CD14-positive monocyte (primary cell): Measurements from ENCODE around the gene DUSP9. TPM values are rescaled to one million over a fixed set of nuclear protein-coding genes. Genes with fewer than 3 reads are reported as not detected.
"Not testable (repeated sequence)": the region's sequence is repeated elsewhere in the genome, so short reads cannot be mapped to it uniquely, and the experiment has no call there.

Experiments
- DNase-seq, 3 donors: peaks; one replicate each; pipeline ENCODE4 v3.0.0-alpha.2; 2011 to 2022
- H2AFZ ChIP-seq: 2 replicates; pipeline ENCODE4 v1.6.0; 2012; ENCODE audit warnings: mild to moderate bottlenecking, low read depth, low read length, inconsistent platforms; ENCODE audit not compliant: insufficient read depth, poor library complexity, severe bottlenecking
- H3K27ac ChIP-seq, 2 donors: 1 replicate in 1 of 2; 2 replicates in 1 of 2; pipeline ENCODE4 v1.5.1; 2012 to 2013; ENCODE audit warnings: low read length in 2 of 2, control low read depth in 1 of 2, inconsistent platforms in 1 of 2, low read depth in 1 of 2, mild to moderate bottlenecking in 1 of 2
- H3K27me3 ChIP-seq, 2 donors: one replicate each; pipeline versions ENCODE4 v1.6.0 to v1.6.1; 2011 to 2013; ENCODE audit warnings: low read length in 2 of 2; ENCODE audit not compliant: control insufficient read depth in 2 of 2, insufficient read depth in 2 of 2
- H3K36me3 ChIP-seq, 2 donors: replicated peaks in 1 of 2; 1 replicate in 1 of 2; 2 replicates in 1 of 2; pipeline versions ENCODE4 v1.5.1 to v1.6.1; 2012 to 2013; ENCODE audit warnings: low read length in 2 of 2, control low read depth in 1 of 2, inconsistent platforms in 1 of 2, mild to moderate bottlenecking in 1 of 2; ENCODE audit not compliant: insufficient read depth in 2 of 2, control insufficient read depth in 1 of 2
- H3K4me1 ChIP-seq, 2 donors: 1 replicate in 1 of 2; 2 replicates in 1 of 2; pipeline versions ENCODE4 v1.5.1 to v1.6.1; 2012 to 2013; ENCODE audit warnings: low read length in 2 of 2, control low read depth in 1 of 2, inconsistent platforms in 1 of 2, mild to moderate bottlenecking in 1 of 2, moderate library complexity in 1 of 2; ENCODE audit not compliant: insufficient read depth in 2 of 2, control insufficient read depth in 1 of 2
- H3K4me2 ChIP-seq: replicated peaks from 2 replicates; pipeline ENCODE3; 2012; ENCODE audit warnings: low read length, moderate library complexity, mild to moderate bottlenecking; ENCODE audit not compliant: poor library complexity, severe bottlenecking; ENCODE audit errors: extremely low read depth
- H3K4me3 ChIP-seq, 3 experiments: fragments of 200-600 bp in 1 of 3; sonication (generic) in 1 of 3; replicated peaks in 1 of 3; 1 replicate in 2 of 3; 2 replicates in 1 of 3; pipeline ENCODE4 v1.5.1; 2011 to 2013; ENCODE audit warnings: low read length in 3 of 3, mild to moderate bottlenecking in 3 of 3, control low read depth in 2 of 3, low read depth in 2 of 3, inconsistent platforms in 1 of 3, moderate library complexity in 1 of 3
- H3K79me2 ChIP-seq: 2 replicates; pipeline ENCODE4 v1.6.0; 2012; ENCODE audit warnings: mild to moderate bottlenecking, control low read depth, inconsistent platforms, low read length, moderate library complexity; ENCODE audit not compliant: insufficient read depth
- H3K9ac ChIP-seq: 2 replicates; pipeline ENCODE4 v1.6.0; 2017; ENCODE audit warnings: low read length, mild to moderate bottlenecking; ENCODE audit not compliant: insufficient read depth, poor library complexity, severe bottlenecking
- H3K9me3 ChIP-seq, 2 donors: replicated peaks in 1 of 2; 1 replicate in 1 of 2; 2 replicates in 1 of 2; pipeline versions ENCODE4 v1.5.1 to v1.6.1; 2012 to 2013; ENCODE audit warnings: low read length in 2 of 2, control low read depth in 1 of 2; ENCODE audit not compliant: control insufficient read depth in 1 of 2, insufficient read depth in 1 of 2
- H4K20me1 ChIP-seq: 2 replicates; pipeline ENCODE4 v1.6.0; 2012; ENCODE audit warnings: mild to moderate bottlenecking, low read length, control low read depth, moderate library complexity; ENCODE audit not compliant: insufficient read depth
- H3K27ac Mint-ChIP-seq, 7 donors: one replicate each; pipeline ENCODE4 v1.8.0; 2020; ENCODE audit warnings: mild to moderate bottlenecking in 7 of 7, mixed read lengths in 7 of 7, moderate library complexity in 6 of 7, inconsistent platforms in 2 of 7
- H3K27me3 Mint-ChIP-seq, 3 donors: one replicate each; pipeline ENCODE4 v1.8.0; 2021 to 2022; ENCODE audit warnings: low read depth in 3 of 3, mild to moderate bottlenecking in 3 of 3, mixed read lengths in 3 of 3, moderate library complexity in 3 of 3, inconsistent platforms in 1 of 3
- H3K36me3 Mint-ChIP-seq, 2 donors: one replicate each; pipeline ENCODE4 v1.8.0; 2020; ENCODE audit warnings: mixed read lengths in 2 of 2, inconsistent platforms in 1 of 2, mild to moderate bottlenecking in 1 of 2
- H3K4me1 Mint-ChIP-seq: one replicate; pipeline ENCODE4 v1.8.0; 2020; ENCODE audit warnings: mild to moderate bottlenecking, mixed read lengths
- H3K4me3 Mint-ChIP-seq, 2 donors: one replicate each; pipeline ENCODE4 v1.8.0; 2020; ENCODE audit warnings: mild to moderate bottlenecking in 2 of 2, mixed read lengths in 2 of 2, moderate library complexity in 1 of 2
- H3K9me3 Mint-ChIP-seq, 7 donors: one replicate each; pipeline ENCODE4 v1.8.0; 2020 to 2022; ENCODE audit warnings: mixed read lengths in 7 of 7, mild to moderate bottlenecking in 6 of 7, moderate library complexity in 6 of 7, inconsistent platforms in 2 of 7
- CTCF ChIP-seq: fragments of 200-600 bp; IDR thresholded peaks from one replicate; pipeline ENCODE4 v1.8.0; 2022; ENCODE audit warnings: antibody characterized with exemption, mild to moderate bottlenecking
- WGBS: methylation state at CpG from one replicate; pipeline ENCODE4 v1.1.5; 2013; ENCODE audit warnings: missing lambda C conversion rate; ENCODE audit not compliant: insufficient coverage; 5-methylcytosine and 5-hydroxymethylcytosine counted together
- intact Hi-C, 2 donors: fragments of 100-400 bp; cut with micrococcal nuclease; formaldehyde crosslinking; loops; one replicate each; pipeline versions ENCODE4 v1.15.0 to v1.15.1; 2023
- polyA plus RNA-seq, 3 donors: library from polyadenylated mRNA; depleted of rRNA in 1 of 3; unstranded in 2 of 3; stranded (reverse) in 1 of 3; fragments of 300-500 nt in 2 of 3; fragments of >200 nt in 1 of 3; fragmentation: Illumina TruSeq in 2 of 3; gene quantifications; 1 replicate in 2 of 3; 2 replicates in 1 of 3; pipeline ENCODE4 v1.2.3, GENCODE V29; 2012 to 2021

DUSP9 gene
- polyA plus RNA-seq, 3 donors, result not detected

GRCh38 chrX:153689654-153690465 is 42.9 kb downstream of the DUSP9 start:
- H3K4me3 ChIP-seq, result no peak overlapping the region
- Mint-ChIP-seq H3K27me3 (peaks cover 29 to 63% (median 44%) of the 10 kb centered on the region in 3 donors), H3K27ac (no peak overlapping the region), H3K36me3 (peaks cover 0 to 2% of the 10 kb centered on the region in 2 donors), H3K4me1 (peaks cover 12% of the 10 kb centered on the region), H3K4me3 (peak overlapping the region in 1 of 2 donors; percentile 51), H3K9me3 (peaks cover 0 to 7% (median 2%) of the 10 kb centered on the region in 7 donors)
- DNase-seq, result no peak
- no peaks in the 10 kb centered on the region for H3K9me3 ChIP-seq
- H3K27ac ChIP-seq, result no peak overlapping the region
- intact Hi-C loops, result no loop called here
- H2AFZ ChIP-seq, result no peak overlapping the region
- no peaks in the 10 kb centered on the region for H3K36me3 ChIP-seq
- H3K79me2 ChIP-seq, result no peaks in the 10 kb centered on the region
- 95% methylated on average over 10 of the region's 19 CpGs for WGBS
- no peaks in the 10 kb centered on the region for H3K4me1 ChIP-seq
- no peak overlapping the region for H3K4me2 ChIP-seq
- TF ChIP-seq CTCF, result no peak
- H3K9ac ChIP-seq, result no peak overlapping the region
- no peaks in the 10 kb centered on the region for H4K20me1 ChIP-seq
- peaks cover 0 to 42% of the 10 kb centered on the region in 2 donors for H3K27me3 ChIP-seq

GRCh38 chrX:153690466-153690865 is 43.5 kb downstream of the DUSP9 start:
- no peaks in the 10 kb centered on the region for H3K4me1 ChIP-seq
- H3K9ac ChIP-seq, result no peak overlapping the region
- H3K27me3 ChIP-seq, result peaks cover 0 to 36% of the 10 kb centered on the region in 2 donors
- no peak overlapping the region for H2AFZ ChIP-seq
- peaks cover 0 to 2% of the 10 kb centered on the region in 2 donors for H3K36me3 Mint-ChIP-seq
- H3K4me1 Mint-ChIP-seq, result peaks cover 12% of the 10 kb centered on the region
- H3K27me3 Mint-ChIP-seq, result peaks cover 27 to 58% (median 43%) of the 10 kb centered on the region in 3 donors
- no peak overlapping the region for H3K27ac ChIP-seq
- H3K4me3 ChIP-seq, result no peak overlapping the region
- H3K36me3 ChIP-seq, result no peaks in the 10 kb centered on the region
- peak overlapping the region in 1 of 2 donors; percentile 51 for H3K4me3 Mint-ChIP-seq
- H3K9me3 ChIP-seq, result no peaks in the 10 kb centered on the region
- H3K79me2 ChIP-seq, result no peaks in the 10 kb centered on the region
- H3K9me3 Mint-ChIP-seq, result peaks cover 0 to 7% (median 2%) of the 10 kb centered on the region in 7 donors
- no peak overlapping the region for H3K4me2 ChIP-seq
- TF ChIP-seq CTCF, result no peak
- no peak overlapping the region for H3K27ac Mint-ChIP-seq
- 62% methylated on average over 3 of the region's 14 CpGs for WGBS
- no peaks in the 10 kb centered on the region for H4K20me1 ChIP-seq
- intact Hi-C loops, result no loop called here
- no peak for DNase-seq

GRCh38 chrX:153691032-153691827 is 44.2 kb downstream of the DUSP9 start:
- H3K4me3 Mint-ChIP-seq, H4K20me1 ChIP-seq, H3K4me2 ChIP-seq, H3K9me3 Mint-ChIP-seq, H3K27ac Mint-ChIP-seq, H3K27ac ChIP-seq, H3K9me3 ChIP-seq, H2AFZ ChIP-seq, H3K36me3 ChIP-seq, DNase-seq, H3K36me3 Mint-ChIP-seq, intact Hi-C loops, H3K4me1 ChIP-seq, H3K4me1 Mint-ChIP-seq, H3K79me2 ChIP-seq, H3K9ac ChIP-seq, H3K4me3 ChIP-seq: not testable (repeated sequence)
- 87% methylated on average over 8 of the region's 21 CpGs for WGBS
- peaks cover 0 to 28% of the 10 kb centered on the region in 2 donors for H3K27me3 ChIP-seq
- H3K27me3 Mint-ChIP-seq, result peaks cover 20 to 51% (median 35%) of the 10 kb centered on the region in 3 donors
